HepG2 (cell line): ENCODE measurements around the gene PXK. TPM values are rescaled to one million over a fixed set of nuclear protein-coding genes. Genes with fewer than 3 reads are reported as not detected.

Source experiments
- ADNP ChIP-seq: sonication (generic); formaldehyde crosslinking; IDR thresholded peaks from 2 replicates; pipeline ENCODE4 v1.4.0; 2020; ENCODE audit warnings: missing genetic modification reagents
- ARID3A ChIP-seq: IDR thresholded peaks from 2 replicates; pipeline ENCODE4 v1.6.1; 2012; ENCODE audit warnings: low read depth, low read length, improper control_type of control experiment
- BCL6 ChIP-seq: IDR thresholded peaks from 2 replicates; pipeline ENCODE4 v1.6.1; 2016; ENCODE audit warnings: missing genetic modification reagents, missing compliant biosample characterization
- E2F1 ChIP-seq: sonication (generic); formaldehyde crosslinking; IDR thresholded peaks from 2 replicates; pipeline ENCODE4 v1.5.0; 2020; ENCODE audit warnings: missing genetic modification reagents
- ETS1 ChIP-seq: sonication (generic); formaldehyde crosslinking; IDR thresholded peaks from 2 replicates; pipeline ENCODE4 v1.4.0; 2020; ENCODE audit warnings: missing genetic modification reagents
- FIP1L1 ChIP-seq: fragments of 200-400 bp; formaldehyde crosslinking; IDR thresholded peaks from 2 replicates; pipeline ENCODE4 v1.6.1; 2018; ENCODE audit warnings: low read depth, mild to moderate bottlenecking, low read length, moderate library complexity, borderline replicate concordance; ENCODE audit not compliant: insufficient read depth
- GATAD1 ChIP-seq: IDR thresholded peaks from 2 replicates; pipeline ENCODE4 v1.6.1; 2016; ENCODE audit warnings: missing genetic modification reagents, missing compliant biosample characterization
- IRF9 ChIP-seq: sonication (generic); formaldehyde crosslinking; IDR thresholded peaks from 2 replicates; pipeline ENCODE4 v1.8.0; 2022; ENCODE audit warnings: missing genetic modification reagents, mild to moderate bottlenecking, borderline replicate concordance
- KDM4B ChIP-seq: sonication (generic); formaldehyde crosslinking; IDR thresholded peaks from 2 replicates; pipeline ENCODE4 v1.4.0; 2020; ENCODE audit warnings: missing genetic modification reagents
- MIXL1 ChIP-seq: IDR thresholded peaks from 2 replicates; pipeline ENCODE4 v1.6.1; 2016
- MLX ChIP-seq: IDR thresholded peaks from 2 replicates; pipeline ENCODE4 v1.6.1; 2016
- MZF1 ChIP-seq: sonication (generic); formaldehyde crosslinking; IDR thresholded peaks from 2 replicates; pipeline ENCODE4 v1.8.1; 2023; ENCODE audit warnings: mild to moderate bottlenecking, missing genetic modification reagents, borderline replicate concordance
- POLR2A ChIP-seq, 2 experiments: IDR thresholded peaks; 2 replicates each; pipeline ENCODE4 v1.6.1; 2011; ENCODE audit warnings: low read depth in 2 of 2, low read length in 2 of 2, mild to moderate bottlenecking in 1 of 2, moderate library complexity in 1 of 2; ENCODE audit not compliant: insufficient read depth in 1 of 2
- POLR2G ChIP-seq: fragments of 200-400 bp; formaldehyde crosslinking; IDR thresholded peaks from 2 replicates; pipeline ENCODE4 v1.6.1; 2018; ENCODE audit warnings: mild to moderate bottlenecking, low read depth, low read length, moderate library complexity
- RBAK ChIP-seq: sonication (generic); formaldehyde crosslinking; IDR thresholded peaks from 2 replicates; pipeline ENCODE4 v1.5.1; 2020; ENCODE audit warnings: mild to moderate bottlenecking, missing genetic modification reagents
- REPIN1 ChIP-seq: sonication (generic); formaldehyde crosslinking; IDR thresholded peaks from 2 replicates; pipeline ENCODE4 v1.8.0; 2022; ENCODE audit warnings: missing genetic modification reagents, low read depth, mild to moderate bottlenecking, borderline replicate concordance
- YEATS4 ChIP-seq: sonication (generic); formaldehyde crosslinking; IDR thresholded peaks from 2 replicates; pipeline ENCODE4 v1.4.0; 2020; ENCODE audit warnings: missing genetic modification reagents, borderline replicate concordance
- ZBTB44 ChIP-seq: sonication (generic); formaldehyde crosslinking; IDR thresholded peaks from 2 replicates; pipeline ENCODE4 v1.4.0; 2020; ENCODE audit warnings: missing genetic modification reagents
- ZNF766 ChIP-seq: sonication (generic); formaldehyde crosslinking; IDR thresholded peaks from 2 replicates; pipeline ENCODE4 v1.5.0; 2020; ENCODE audit warnings: missing genetic modification reagents, borderline replicate concordance
- ZNF839 ChIP-seq: sonication (generic); formaldehyde crosslinking; IDR thresholded peaks from 2 replicates; pipeline ENCODE4 v1.4.0; 2020; ENCODE audit warnings: missing genetic modification reagents, mild to moderate bottlenecking, borderline replicate concordance
- polyA plus RNA-seq, 8 experiments: library from polyadenylated mRNA; depleted of rRNA in 3 of 8; stranded (reverse) in 7 of 8; unstranded in 1 of 8; fragments of >200 nt; fragmentation: Illumina TruSeq in 4 of 8; extraction: Trizol in 4 of 8; gene quantifications; 2 replicates each; pipeline versions ENCODE4 v1.2.1 to v1.2.3, GENCODE V29; 2011 to 2016; ENCODE audit warnings: low read depth in 4 of 8, missing spikeins in 1 of 8, mixed read lengths in 1 of 8; ENCODE audit not compliant: insufficient read depth in 1 of 8
- total RNA-seq, 5 experiments: library from RNA; depleted of rRNA; stranded (reverse); fragments of >200 nt; fragmentation: Illumina TruSeq; extraction: Trizol; gene quantifications; 2 replicates each; pipeline ENCODE4 v1.2.3, GENCODE V29; 2016; ENCODE audit warnings: low read depth in 1 of 5
- TF ChIP-seq, protein P1 (sequence below): sonication (generic); formaldehyde crosslinking; IDR thresholded peaks from 2 replicates; pipeline ENCODE4 v1.4.0; 2020; ENCODE audit warnings: mild to moderate bottlenecking, missing genetic modification reagents

The PXK gene
- total and polyA plus RNA-seq, 2 of the 13 experiments (the other 11 are each of a cell fraction or from before 2014, with no cell fraction given), result 6.4 to 18.6 TPM

DNA sequence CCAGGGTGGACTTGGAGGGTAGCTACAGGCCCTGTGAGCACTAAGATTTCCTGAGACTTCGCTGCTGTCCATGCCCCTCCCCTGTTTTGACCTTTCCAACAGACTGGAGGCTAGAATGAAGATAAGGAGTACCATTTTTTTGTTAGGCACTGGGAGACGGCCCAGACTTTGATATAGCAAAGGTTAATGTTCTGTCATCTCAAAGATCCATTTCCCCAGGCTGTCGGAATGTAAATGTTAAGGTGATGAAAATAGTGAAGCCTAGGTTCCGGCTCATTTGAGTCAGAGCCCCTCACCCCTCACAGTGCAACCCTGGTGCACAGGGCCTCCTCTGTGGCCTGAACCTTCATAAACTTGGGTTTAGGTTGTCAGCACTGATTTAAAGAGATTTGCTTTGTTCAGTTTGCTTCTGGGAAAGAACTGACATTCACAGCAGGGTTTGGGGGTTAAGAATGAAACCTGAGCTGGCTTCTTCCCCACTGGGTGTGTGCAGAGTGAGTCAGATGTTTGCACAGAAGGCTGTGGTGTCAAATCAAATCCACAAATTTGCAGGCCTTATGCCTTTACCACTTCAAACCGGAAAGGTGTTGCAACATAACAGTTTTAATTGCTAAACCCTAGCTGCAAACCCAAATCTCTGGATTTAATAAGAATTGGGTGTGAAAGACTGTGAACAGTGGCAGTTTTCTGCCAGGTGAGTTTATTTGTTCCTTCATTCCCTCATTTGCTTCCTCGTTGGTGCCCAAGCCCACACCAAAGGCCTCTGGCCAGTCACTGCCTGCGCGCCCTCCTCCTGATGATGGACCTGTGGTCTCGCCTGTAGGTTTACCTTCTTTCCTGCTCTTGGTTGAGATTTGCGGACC is 138.6 kb downstream of the PXK start (continued):
- TF ChIP-seq IRF9 (CRISPR knock-in tag), result no peak
- peak; percentile 67 for TF ChIP-seq MIXL1 (CRISPR knock-in tag)
- TF ChIP-seq ZNF839, result no peak
- TF ChIP-seq MLX (CRISPR knock-in tag), result peak; percentile 15; the same call in 1 of the 2 replicates
- no peak for TF ChIP-seq MZF1
- no peak; the same call in 1 of the 2 replicates for TF ChIP-seq E2F1
- no peak for TF ChIP-seq POLR2G
- TF ChIP-seq, protein P1, sequence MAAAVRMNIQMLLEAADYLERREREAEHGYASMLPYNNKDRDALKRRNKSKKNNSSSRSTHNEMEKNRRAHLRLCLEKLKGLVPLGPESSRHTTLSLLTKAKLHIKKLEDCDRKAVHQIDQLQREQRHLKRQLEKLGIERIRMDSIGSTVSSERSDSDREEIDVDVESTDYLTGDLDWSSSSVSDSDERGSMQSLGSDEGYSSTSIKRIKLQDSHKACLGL, result no peak
- TF ChIP-seq ARID3A, result peak; percentile 92
- TF ChIP-seq ETS1, result no peak
- TF ChIP-seq RBAK (CRISPR knock-in tag), result no peak
- peak; percentile 39; the same call in 1 of the 2 replicates for TF ChIP-seq REPIN1 (CRISPR knock-in tag)
- TF ChIP-seq POLR2A (IDR thresholded peaks at IDR 0.05; ENCODE audit: insufficient read depth in 1 of 2, low read depth in 2 of 2, low read length in 2 of 2), result peak in 1 of 2 experiments; percentile 60; a peak in 2 of 4 replicates
- TF ChIP-seq YEATS4, result peak; percentile 64; the same call in 1 of the 2 replicates
- TF ChIP-seq FIP1L1, result no peak
- TF ChIP-seq ADNP (CRISPR knock-in tag), result no peak
- TF ChIP-seq GATAD1 (CRISPR knock-in tag), result peak; percentile 57
- TF ChIP-seq ZNF766 (CRISPR knock-in tag), result peak; percentile 93; the same call in 1 of the 2 replicates
- TF ChIP-seq ZBTB44 (CRISPR knock-in tag), result no peak
- peak; percentile 57; the same call in 1 of the 2 replicates for TF ChIP-seq KDM4B (CRISPR knock-in tag)
- TF ChIP-seq BCL6 (CRISPR knock-in tag), result peak; percentile 68
